ENCODE results near the gene CALCOCO2.
"Not testable (repeated sequence)": the region's sequence is repeated elsewhere in the genome, so short reads cannot be mapped to it uniquely, and the experiment has no call there.

CALCOCO2 gene

GRCh38 chr17:48830840-48831548, at the start of gene CALCOCO2:
Gene CALCOCO2 (plus strand): TSS chr17:48831035. CDS start chr17:48841708, 10,673 bp downstream.
- peak; percentile 33 to 98 (median 84) for DNase-seq

GRCh38 chr17:48787828-48788227, 43.0 kb upstream of the CALCOCO2 start:
- no peak for DNase-seq

DNA sequence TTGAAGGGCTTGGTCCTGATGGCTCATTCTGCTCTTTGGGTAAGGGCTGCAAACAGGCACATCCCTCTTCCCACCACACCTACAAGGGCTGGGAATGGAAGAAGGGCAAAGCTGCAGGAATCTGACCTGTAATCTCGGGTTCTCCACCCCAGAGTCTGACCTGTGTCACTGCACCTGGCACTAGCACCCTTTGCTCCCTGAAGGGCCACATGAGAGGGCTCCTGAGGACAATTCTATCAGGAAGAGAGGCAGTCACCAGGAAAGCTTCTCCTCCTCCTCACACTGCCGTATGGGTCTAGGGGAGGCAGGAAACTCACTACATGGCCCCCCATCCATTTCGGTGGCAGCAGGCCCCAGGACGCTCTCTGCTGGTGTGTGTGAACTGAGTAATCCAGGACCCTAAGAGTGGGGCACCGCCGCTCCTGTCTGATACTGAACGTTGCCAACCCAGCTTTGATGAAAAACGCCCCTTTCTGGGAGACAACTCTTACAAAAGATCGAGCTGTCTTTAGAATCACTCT, 40.2 kb upstream of the CALCOCO2 start:
- DNase-seq, result no peak

DNA sequence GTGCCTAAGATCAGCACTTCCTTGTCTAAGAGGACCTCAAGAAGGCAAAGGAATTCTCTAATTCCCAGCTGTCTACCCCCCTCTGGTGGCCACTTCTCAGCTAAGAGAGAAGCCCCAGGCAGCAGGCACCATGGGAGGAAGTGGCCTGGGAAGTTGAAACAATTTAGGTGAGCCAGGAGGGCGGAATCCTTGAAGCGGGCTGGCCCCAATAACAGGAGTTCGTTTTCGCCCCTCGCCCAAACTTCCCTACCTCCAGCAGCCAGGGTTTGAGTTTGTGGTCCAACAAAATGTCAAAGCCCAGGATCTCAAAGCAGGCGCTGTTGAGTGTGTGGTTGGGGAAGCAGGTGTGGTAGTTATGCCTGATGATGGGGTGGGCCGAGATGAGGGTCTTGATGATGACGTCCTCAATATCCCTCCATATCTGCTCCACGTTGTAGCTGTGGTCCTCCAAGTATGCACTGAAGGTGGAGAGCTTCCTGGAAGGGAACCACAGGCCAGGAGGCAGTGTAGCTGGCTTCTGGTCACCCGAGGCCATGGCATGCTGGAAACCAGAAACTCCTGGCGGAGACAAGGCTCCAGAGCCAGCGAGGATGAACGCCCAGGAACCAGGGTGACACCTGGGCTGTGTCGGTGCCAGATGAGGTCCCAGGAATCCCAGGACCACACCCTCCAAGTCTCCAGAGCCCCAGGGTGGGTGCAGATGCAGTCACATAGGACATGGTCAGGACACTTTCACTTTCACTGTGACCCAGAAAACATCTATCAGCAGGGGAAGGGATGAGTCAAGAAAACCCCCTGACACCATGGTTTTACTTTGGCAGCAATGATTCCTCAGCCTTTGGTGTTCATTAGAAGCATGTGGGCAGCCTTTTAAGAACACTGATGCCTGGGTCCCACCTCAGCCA, 39.5 kb upstream of the CALCOCO2 start:
- peak in 23 of 56 donors; percentile 1 to 68 (median 16) for DNase-seq

GRCh38 chr17:48792033-48792798, 38.6 kb upstream of the CALCOCO2 start:
- no peak for DNase-seq

DNA sequence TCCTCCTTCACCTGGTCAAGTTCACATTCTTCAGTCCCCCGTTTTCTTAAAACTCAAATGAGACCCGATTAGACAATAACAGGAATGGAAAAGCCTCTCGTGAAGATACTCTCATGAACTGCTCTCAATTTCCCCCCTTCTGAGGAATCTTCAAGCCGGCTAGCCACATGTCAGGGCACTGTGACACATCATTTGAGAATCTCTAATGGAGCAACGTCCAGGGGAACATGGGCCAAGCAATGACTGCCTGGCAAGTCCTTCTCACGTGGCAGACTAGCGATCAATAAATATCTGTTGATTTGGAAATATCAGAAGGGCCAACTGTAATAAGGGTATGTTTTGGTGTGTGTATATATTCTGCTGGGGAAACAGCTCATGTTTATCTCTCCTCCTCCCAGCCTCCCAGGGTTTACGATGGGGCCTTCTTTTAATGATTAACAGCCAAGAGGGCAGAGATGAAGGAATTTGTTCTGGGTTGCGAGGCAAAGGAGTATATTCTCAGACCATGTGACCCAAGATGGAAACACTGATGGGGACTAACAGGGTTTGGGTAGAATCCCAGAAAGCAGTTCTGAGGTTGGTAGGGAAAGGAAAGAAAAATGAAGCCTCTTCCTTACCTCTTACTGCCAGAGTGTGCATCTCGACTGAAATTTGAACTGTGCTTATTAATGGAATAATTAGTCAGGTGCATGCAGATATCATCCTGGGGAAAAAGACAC, 35.2 kb upstream of the CALCOCO2 start:
- no peak for DNase-seq

- not testable (repeated sequence) for DNase-seq
Observed at GRCh38 chr17:48796163-48796522, 34.7 kb upstream of the CALCOCO2 start.

GRCh38 chr17:48799069-48799723, 31.6 kb upstream of the CALCOCO2 start:
- DNase-seq, result no peak

- DNase-seq, result no peak
Observed at GRCh38 chr17:48800626-48801217, 30.1 kb upstream of the CALCOCO2 start.

- peak in 41 of 56 donors; percentile 3 to 71 (median 20) for DNase-seq
Observed at GRCh38 chr17:48804936-48805411, 25.9 kb upstream of the CALCOCO2 start.

- DNase-seq, result no peak
Observed at GRCh38 chr17:48809182-48809581, 21.7 kb upstream of the CALCOCO2 start.

- DNase-seq, result no peak
Observed at GRCh38 chr17:48812001-48812400, 18.8 kb upstream of the CALCOCO2 start.

DNA sequence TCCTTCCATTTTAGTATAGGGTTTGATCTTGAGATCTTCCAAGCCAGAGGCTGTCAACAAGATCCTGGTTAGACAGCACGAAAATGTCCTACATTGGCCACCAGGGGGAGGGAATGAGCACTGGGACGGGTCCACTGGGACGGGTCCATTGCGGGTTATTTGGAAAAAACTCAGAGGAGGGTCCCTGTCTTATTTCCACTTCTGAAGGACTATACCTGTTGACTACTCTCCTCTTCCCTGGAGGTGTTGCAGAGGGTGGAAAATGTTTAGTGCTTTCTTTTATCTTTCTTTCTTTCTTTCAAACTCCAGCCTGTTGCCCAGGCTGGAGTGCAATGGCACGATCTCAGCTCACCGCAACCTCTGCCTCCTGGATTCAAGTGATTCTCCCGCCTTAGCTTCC, 16.3 kb upstream of the CALCOCO2 start:
- DNase-seq, result peak in 15 of 56 donors; percentile 1 to 33 (median 9)

DNA sequence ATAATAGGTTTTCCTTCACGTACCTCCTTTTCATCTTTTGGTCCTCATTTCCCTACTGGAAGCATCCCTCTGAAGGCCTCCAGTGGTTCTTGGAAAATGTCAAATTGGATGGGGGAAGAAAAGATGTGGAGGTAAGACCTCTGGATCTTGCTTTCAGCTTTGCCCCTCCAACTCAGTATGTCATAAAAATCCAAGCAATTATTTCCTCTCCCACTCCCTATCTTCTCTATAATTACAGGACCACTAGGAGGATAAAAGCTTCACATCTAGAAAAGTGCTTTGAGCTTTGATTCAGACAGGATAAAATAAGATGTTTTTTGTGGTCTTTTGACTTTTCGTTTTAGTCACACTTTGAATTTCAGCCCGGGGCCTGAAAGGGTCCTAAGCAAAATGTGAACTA, 15.5 kb upstream of the CALCOCO2 start:
- no peak for DNase-seq

GRCh38 chr17:48816438-48816773, 14.4 kb upstream of the CALCOCO2 start:
- DNase-seq, result no peak

GRCh38 chr17:48816774-48817590, 13.9 kb upstream of the CALCOCO2 start, which contains the start of gene TTLL6:
Gene TTLL6 (minus strand): TSS chr17:48817229. CDS start chr17:48817072, 157 bp downstream.
- peak in 52 of 56 donors; percentile 1 to 87 (median 54) for DNase-seq

DNA sequence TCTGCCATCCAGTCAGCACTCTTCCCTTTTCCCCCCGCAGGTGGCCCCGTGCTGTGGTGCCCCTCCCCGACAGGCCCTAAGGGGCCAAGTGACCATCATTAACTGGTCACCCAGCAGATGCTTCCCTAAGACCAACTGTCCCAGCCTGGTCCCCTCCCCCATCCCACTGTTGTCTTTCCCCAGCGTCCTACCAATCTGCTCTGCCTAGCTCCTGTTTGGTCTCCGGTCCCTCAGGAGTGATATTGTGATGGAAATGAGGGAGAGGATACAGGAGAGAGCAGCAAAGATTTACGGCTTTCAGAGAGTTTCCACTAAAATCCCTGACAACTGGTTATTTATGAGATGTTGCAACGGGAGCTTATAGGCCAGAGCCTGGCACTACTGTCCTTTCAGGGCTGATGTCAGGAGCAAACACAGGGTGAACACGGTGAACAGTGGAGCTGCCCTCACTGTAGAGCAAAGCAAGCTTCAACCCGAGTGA, 12.4 kb upstream of the CALCOCO2 start:
- DNase-seq, result no peak

- no peak for DNase-seq
Observed at GRCh38 chr17:48819466-48819865, 11.4 kb upstream of the CALCOCO2 start.
